Activated T-cell treated with anti-CD3 and anti-CD28 coated beads, Interleukin-2, amount 50 U/mL, for 24 hours (primary cell): ENCODE measurements around the gene OGFOD3.
"Not testable (repeated sequence)": the region's sequence is repeated elsewhere in the genome, so short reads cannot be mapped to it uniquely, and the experiment has no call there.

Experiments used
- DNase-seq: peaks from one replicate; pipeline ENCODE4 v3.0.0-alpha.2; 2020
- H3K27ac Mint-ChIP-seq: 2 replicates; pipeline ENCODE4 v1.8.0; 2020; ENCODE audit warnings: mild to moderate bottlenecking, mixed read lengths
- H3K27me3 Mint-ChIP-seq: 2 replicates; pipeline ENCODE4 v1.8.0; 2020; ENCODE audit warnings: mixed read lengths
- H3K36me3 Mint-ChIP-seq: 2 replicates; pipeline ENCODE4 v1.8.0; 2020; ENCODE audit warnings: low read depth, mixed read lengths
- H3K4me1 Mint-ChIP-seq: 2 replicates; pipeline ENCODE4 v1.8.0; 2020; ENCODE audit warnings: low read depth, mixed read lengths
- H3K4me3 Mint-ChIP-seq: 2 replicates; pipeline ENCODE4 v1.8.0; 2020; ENCODE audit warnings: mild to moderate bottlenecking, moderate library complexity, mixed read lengths
- H3K9me3 Mint-ChIP-seq: 2 replicates; pipeline ENCODE4 v1.8.0; 2020; ENCODE audit warnings: mixed read lengths

The OGFOD3 gene

DNA sequence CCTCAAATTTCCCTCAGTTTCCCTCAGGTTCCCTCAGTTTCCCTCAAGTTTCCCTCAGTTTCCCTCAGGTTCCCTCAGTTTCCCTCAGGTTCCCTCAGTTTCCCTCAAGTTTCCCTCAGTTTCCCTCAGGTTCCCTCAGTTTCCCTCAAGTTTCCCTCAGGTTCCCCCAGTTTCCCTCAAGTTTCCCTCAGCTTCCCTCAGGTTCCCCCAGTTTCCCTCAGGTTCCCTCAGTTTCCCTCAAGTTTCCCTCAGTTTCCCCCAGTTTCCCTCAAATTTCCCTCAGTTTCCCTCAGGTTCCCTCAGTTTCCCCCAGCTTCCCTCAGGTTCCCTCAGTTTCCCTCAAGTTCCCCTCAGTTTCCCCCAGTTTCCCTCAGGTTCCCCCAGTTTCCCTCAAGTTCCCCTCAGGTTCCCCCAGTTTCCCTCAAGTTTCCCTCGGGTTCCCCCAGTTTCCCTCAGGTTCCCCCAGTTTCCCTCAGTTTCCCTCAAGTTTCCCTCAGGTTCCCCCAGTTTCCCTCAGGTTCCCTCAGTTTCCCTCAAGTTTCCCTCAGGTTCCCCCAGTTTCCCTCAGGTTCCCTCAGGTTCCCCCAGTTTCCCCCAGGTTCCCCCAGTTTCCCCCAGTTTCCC is 58.8 kb downstream of the OGFOD3 start:
- H3K27me3 Mint-ChIP-seq = peaks cover 15% of the 10 kb centered on the region
- H3K9me3 Mint-ChIP-seq, H3K36me3 Mint-ChIP-seq, H3K4me3 Mint-ChIP-seq, DNase-seq, H3K4me1 Mint-ChIP-seq, H3K27ac Mint-ChIP-seq: not testable (repeated sequence)

GRCh38 chr17:82358465-82359350 is 59.7 kb downstream of the OGFOD3 start, which contains the start of gene TEX19:
TSS of gene TEX19 (plus strand) at chr17:82359247. CDS start at chr17:82362151, 2,904 bp downstream.
- Mint-ChIP-seq H3K4me3 (no peak within 1 kb of the TSS), H3K9me3 (peaks cover 3% of the 10 kb centered on the region), H3K27me3 (peaks cover 15% of the 10 kb centered on the region), H3K36me3 (no peaks in the 10 kb centered on the region), H3K4me1 (peaks cover 7% of the 10 kb centered on the region), H3K27ac (no peak within 1 kb of the TSS)
- DNase-seq = peak; percentile 46

GRCh38 chr17:82357394-82357793 is 61.0 kb downstream of the OGFOD3 start:
- Mint-ChIP-seq H3K4me1 (peaks cover 7% of the 10 kb centered on the region), H3K27ac (no peak overlapping the region), H3K4me3 (no peak overlapping the region), H3K36me3 (no peaks in the 10 kb centered on the region), H3K27me3 (peaks cover 15% of the 10 kb centered on the region), H3K9me3 (peaks cover 3% of the 10 kb centered on the region)
- DNase-seq = no peak

GRCh38 chr17:82356845-82357355 is 61.5 kb downstream of the OGFOD3 start:
- Mint-ChIP-seq H3K9me3 (peaks cover 3% of the 10 kb centered on the region), H3K27me3 (peaks cover 15% of the 10 kb centered on the region), H3K4me1 (peaks cover 10% of the 10 kb centered on the region), H3K27ac (no peak overlapping the region), H3K36me3 (no peaks in the 10 kb centered on the region), H3K4me3 (no peak overlapping the region)
- DNase-seq = no peak

- H3K27ac Mint-ChIP-seq = no peak overlapping the region
- H3K4me3 Mint-ChIP-seq = no peak overlapping the region
- H3K9me3 Mint-ChIP-seq = peaks cover 3% of the 10 kb centered on the region
- no peaks in the 10 kb centered on the region for H3K36me3 Mint-ChIP-seq
- H3K4me1 Mint-ChIP-seq = peaks cover 11% of the 10 kb centered on the region
- H3K27me3 Mint-ChIP-seq = peaks cover 15% of the 10 kb centered on the region
- no peak for DNase-seq
Measured at GRCh38 chr17:82355770-82356427, 62.5 kb downstream of the OGFOD3 start.

DNA sequence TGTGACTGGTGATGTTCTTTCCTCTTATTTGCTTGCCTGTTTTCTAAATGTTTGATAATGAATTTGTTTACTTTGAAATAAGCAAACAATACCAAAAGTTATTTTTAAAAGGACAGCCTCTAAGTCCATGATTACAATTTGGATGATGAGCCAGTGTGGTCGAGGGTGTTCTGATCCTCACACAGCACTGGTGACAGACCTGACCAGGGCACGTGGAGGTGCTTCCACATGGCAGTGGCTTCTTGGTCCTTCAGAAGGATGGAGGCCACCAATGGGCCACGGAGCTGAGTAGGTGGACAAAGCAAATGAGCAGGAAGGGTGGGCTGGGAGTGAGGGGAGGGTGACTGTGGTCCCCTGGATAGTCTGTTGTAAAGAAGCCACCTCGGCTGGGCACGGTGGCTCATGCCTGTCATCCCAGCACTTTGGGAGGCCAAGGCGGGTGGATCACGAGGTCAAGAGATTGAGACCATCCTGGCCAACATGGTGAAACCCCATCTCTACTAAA is 63.5 kb downstream of the OGFOD3 start:
- Mint-ChIP-seq H3K4me1 (peaks cover 11% of the 10 kb centered on the region), H3K9me3 (peaks cover 3% of the 10 kb centered on the region), H3K4me3 (no peak overlapping the region), H3K36me3 (no peaks in the 10 kb centered on the region), H3K27ac (no peak overlapping the region), H3K27me3 (peaks cover 15% of the 10 kb centered on the region)
- DNase-seq = no peak

DNA sequence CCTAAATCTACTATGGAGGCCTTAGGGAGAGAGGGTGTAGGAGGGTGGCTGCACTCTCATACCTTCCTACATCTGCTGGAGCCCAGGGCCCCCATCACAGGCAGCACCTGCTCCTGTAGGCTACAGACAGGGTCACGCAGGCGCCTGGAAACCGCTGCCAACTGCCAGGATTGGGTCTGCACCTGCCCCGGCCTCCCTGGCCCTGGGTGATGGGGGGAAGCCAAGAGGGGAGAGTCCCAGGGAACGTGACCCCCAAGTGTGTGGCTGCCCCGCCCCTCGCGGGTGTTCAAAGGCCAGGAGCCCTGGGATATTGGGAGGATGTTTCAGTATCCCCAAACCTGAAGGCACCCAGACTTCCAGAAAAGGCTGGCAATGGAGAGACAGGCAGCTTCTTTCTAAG is 64.9 kb downstream of the OGFOD3 start:
- H3K4me1 Mint-ChIP-seq = peaks cover 7% of the 10 kb centered on the region
- peaks cover 15% of the 10 kb centered on the region for H3K27me3 Mint-ChIP-seq
- H3K36me3 Mint-ChIP-seq = no peaks in the 10 kb centered on the region
- H3K4me3 Mint-ChIP-seq = no peak overlapping the region
- DNase-seq = no peak
- no peaks in the 10 kb centered on the region for H3K9me3 Mint-ChIP-seq
- H3K27ac Mint-ChIP-seq = no peak overlapping the region

DNA sequence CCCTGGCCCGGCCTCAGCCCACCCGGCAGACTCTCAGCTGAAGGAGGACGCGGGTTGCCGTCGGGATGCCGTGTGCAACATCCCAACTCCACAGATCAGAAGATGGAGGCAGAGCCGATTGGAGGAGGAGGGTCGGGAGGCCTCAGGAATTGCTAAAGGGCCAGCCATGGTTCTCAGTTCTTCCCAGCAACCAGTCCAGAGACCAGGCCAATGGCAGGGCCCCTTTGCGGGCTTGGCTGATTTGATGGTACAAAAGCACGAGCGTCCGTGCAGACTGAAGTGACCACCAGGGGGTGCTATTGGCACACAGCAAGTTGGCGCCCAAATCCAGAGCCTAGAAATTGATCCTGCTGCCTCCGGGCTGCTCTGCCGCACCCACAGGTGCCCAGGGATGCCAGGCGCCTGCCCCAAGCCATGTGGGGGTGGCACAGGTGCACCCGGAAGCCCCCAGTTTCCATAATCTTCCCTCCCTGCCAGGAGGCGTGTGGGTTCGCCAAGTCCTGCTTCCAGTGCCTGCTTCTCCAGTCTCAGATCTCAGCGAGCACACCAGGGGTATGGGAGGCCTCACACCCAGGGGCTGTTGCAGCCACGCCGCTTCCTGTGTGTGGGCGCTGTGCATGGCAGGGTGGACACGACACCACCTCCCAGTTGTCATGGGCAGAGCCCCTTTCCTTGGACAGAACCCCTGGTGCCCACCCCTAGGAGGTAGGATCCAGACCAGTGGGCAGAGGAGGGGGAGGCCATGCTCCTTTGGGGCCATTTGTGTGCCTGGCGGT is 66.5 kb downstream of the OGFOD3 start:
- peak; percentile 85 for DNase-seq
- Mint-ChIP-seq H3K27ac (no peak overlapping the region), H3K9me3 (no peaks in the 10 kb centered on the region), H3K4me1 (peaks cover 3% of the 10 kb centered on the region), H3K4me3 (no peak overlapping the region), H3K27me3 (peaks cover 12% of the 10 kb centered on the region), H3K36me3 (no peaks in the 10 kb centered on the region)

GRCh38 chr17:82351254-82351712 is 67.1 kb downstream of the OGFOD3 start:
- H3K4me3 Mint-ChIP-seq = no peak overlapping the region
- H3K27me3 Mint-ChIP-seq = peaks cover 6% of the 10 kb centered on the region

DNA sequence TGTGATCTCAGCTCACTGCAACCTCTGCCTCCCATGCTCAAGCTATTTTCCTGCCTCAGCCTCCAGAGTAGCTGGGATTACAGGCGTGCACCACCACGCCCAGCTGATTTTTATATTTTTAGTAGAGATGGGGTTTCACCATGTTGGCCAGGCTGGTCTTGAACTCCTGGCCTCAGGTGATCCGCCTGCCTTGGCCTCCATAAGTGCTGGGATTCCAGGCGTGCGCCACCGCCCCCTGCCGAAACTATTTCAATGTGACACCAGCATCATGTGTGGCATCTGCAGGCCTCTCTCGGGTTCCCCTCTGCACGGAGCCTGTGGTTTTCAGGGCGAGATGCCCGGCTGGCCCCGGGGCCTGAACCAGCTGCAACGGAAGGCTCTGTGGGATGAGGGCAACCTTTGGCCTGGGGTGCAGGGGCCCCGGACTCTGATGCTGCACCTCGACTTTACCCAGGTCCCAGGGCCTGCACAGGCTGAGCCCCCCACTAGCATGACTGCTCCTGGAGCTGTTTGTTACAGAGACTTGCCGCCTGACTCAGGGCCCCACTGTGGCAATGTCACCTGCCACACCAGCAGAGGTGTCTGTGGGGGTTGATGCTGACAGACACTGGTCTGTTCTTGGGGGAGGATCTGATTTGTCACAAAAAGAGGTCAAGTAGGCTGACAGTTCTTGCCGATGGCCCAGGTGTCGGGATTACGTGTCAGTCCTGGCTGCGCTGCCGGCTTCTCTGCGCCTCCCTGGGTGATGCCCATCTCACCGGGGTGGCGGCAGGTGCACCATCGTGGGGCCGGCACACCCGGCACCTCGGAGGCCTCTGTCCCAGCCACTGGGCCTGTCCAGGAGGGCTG is 68.0 kb downstream of the OGFOD3 start:
- Mint-ChIP-seq H3K4me3 (no peak overlapping the region), H3K36me3 (no peaks in the 10 kb centered on the region), H3K27ac (no peak overlapping the region), H3K27me3 (peaks cover 5% of the 10 kb centered on the region), H3K9me3 (no peaks in the 10 kb centered on the region), H3K4me1 (peaks cover 10% of the 10 kb centered on the region)
- peak; percentile 65 for DNase-seq

More at GRCh38 chr17:82351254-82351712, 67.1 kb downstream of the OGFOD3 start:
- Mint-ChIP-seq H3K27ac (no peak overlapping the region), H3K36me3 (no peaks in the 10 kb centered on the region), H3K4me1 (peaks cover 10% of the 10 kb centered on the region), H3K9me3 (no peaks in the 10 kb centered on the region)
- DNase-seq = no peak

DNA sequence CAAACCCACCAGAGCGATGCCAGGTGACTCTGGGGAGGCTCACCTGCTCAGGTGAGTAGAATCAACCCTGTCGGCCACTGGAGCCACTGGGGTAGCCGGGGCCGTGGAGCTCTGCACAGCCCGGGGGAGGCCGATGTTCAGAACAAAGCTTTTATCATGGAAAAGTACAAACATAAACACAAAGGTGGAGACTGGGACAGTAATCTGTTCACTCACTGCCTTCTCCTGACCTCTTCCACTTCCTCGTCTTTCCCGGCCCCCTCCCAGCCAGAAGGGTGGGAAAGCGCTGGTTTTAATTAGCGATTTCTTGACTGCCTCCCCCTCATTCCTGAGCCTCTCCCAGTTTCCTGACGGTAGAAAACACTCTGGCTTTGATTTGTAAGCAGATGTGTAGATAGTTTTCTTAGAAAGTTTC is 69.1 kb downstream of the OGFOD3 start:
- H3K36me3 Mint-ChIP-seq = no peaks in the 10 kb centered on the region
- DNase-seq = no peak
- H3K4me1 Mint-ChIP-seq = peaks cover 10% of the 10 kb centered on the region
- no peak overlapping the region for H3K4me3 Mint-ChIP-seq
- H3K27me3 Mint-ChIP-seq = peaks cover 3% of the 10 kb centered on the region
- H3K9me3 Mint-ChIP-seq = no peaks in the 10 kb centered on the region
- H3K27ac Mint-ChIP-seq = no peak overlapping the region

DNA sequence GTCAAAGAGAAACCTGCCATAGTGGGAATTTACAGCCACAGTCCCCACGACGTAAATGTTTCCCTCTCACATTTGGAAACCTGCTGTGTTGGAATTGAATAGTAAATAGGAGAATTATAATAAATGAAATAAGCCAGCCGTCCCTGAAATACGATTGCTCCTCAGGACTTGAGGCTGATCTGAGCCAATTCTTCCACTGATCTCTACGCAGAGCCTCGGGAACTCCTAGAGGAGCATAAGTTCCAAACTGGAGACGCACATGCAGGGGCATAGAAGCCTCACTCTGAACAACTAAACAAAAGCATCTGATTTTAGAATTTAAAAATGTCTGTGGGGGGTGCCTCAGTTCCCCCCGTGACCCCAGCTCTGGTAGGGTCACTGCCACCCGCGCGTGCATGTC is 69.5 kb downstream of the OGFOD3 start:
- Mint-ChIP-seq H3K36me3 (no peaks in the 10 kb centered on the region), H3K27me3 (peaks cover 3% of the 10 kb centered on the region), H3K4me3 (no peak overlapping the region), H3K9me3 (no peaks in the 10 kb centered on the region), H3K27ac (no peak overlapping the region), H3K4me1 (peaks cover 10% of the 10 kb centered on the region)
- no peak for DNase-seq

GRCh38 chr17:82348434-82348833 is 70.0 kb downstream of the OGFOD3 start:
- no peaks in the 10 kb centered on the region for H3K36me3 Mint-ChIP-seq
- no peak overlapping the region for H3K4me3 Mint-ChIP-seq
- H3K9me3 Mint-ChIP-seq = no peaks in the 10 kb centered on the region
- DNase-seq = no peak
- H3K27me3 Mint-ChIP-seq = peaks cover 3% of the 10 kb centered on the region
- peaks cover 10% of the 10 kb centered on the region for H3K4me1 Mint-ChIP-seq
- no peak overlapping the region for H3K27ac Mint-ChIP-seq
